PFSK-1 (cell line): ENCODE results near the gene STK16.

Experiments
- FOXP2 ChIP-seq: optimal IDR thresholded peaks from 2 replicates; pipeline ENCODE3; 2011; ENCODE audit warnings: borderline replicate concordance, control low read depth, inconsistent platforms; ENCODE audit not compliant: insufficient read depth; ENCODE audit errors: extremely low read length, extremely low read depth
- POLR2AphosphoS5 ChIP-seq: IDR thresholded peaks from 2 replicates; pipeline ENCODE4 v1.6.1; 2012; ENCODE audit warnings: low read depth, mild to moderate bottlenecking, control low read depth, low read length, moderate library complexity
- REST ChIP-seq, 2 experiments: IDR thresholded peaks; 2 replicates each; pipeline versions ENCODE4 v1.6.1 to v1.8.0; 2011 to 2012; ENCODE audit warnings: low read depth in 2 of 2, low read length in 2 of 2, control low read depth in 1 of 2, inconsistent platforms in 1 of 2, mild to moderate bottlenecking in 1 of 2, moderate library complexity in 1 of 2; ENCODE audit not compliant: insufficient read depth in 1 of 2
- SIN3A ChIP-seq: IDR thresholded peaks from 2 replicates; pipeline ENCODE4 v1.6.1; 2012; ENCODE audit warnings: mild to moderate bottlenecking, low read length, moderate library complexity, borderline replicate concordance; ENCODE audit not compliant: insufficient read depth
- TAF1 ChIP-seq: IDR thresholded peaks from 2 replicates; pipeline ENCODE4 v1.6.1; 2012; ENCODE audit warnings: low read length, control low read depth, borderline replicate concordance; ENCODE audit not compliant: insufficient read depth

The STK16 gene

GRCh38 chr2:219282375-219282774, 37.1 kb downstream of the STK16 start:
- TF ChIP-seq REST (IDR thresholded peaks at IDR 0.05; ENCODE audit: insufficient read depth in 1 of 2, low read depth in 2 of 2, low read length in 2 of 2) (no peak), FOXP2 (no peak), TAF1 (no peak), POLR2AphosphoS5 (no peak), SIN3A (no peak)

GRCh38 chr2:219282943-219283581, 37.8 kb downstream of the STK16 start:
- no peak for TF ChIP-seq REST (IDR thresholded peaks at IDR 0.05; ENCODE audit: insufficient read depth in 1 of 2, low read depth in 2 of 2, low read length in 2 of 2)
- TF ChIP-seq FOXP2, result no peak
- TF ChIP-seq TAF1, result no peak
- TF ChIP-seq POLR2AphosphoS5, result no peak
- TF ChIP-seq SIN3A, result no peak

GRCh38 chr2:219284501-219285372, 39.5 kb downstream of the STK16 start:
- no peak for TF ChIP-seq FOXP2
- TF ChIP-seq REST (IDR thresholded peaks at IDR 0.05; ENCODE audit: insufficient read depth in 1 of 2, low read depth in 2 of 2, low read length in 2 of 2), result no peak
- no peak for TF ChIP-seq POLR2AphosphoS5
- no peak for TF ChIP-seq TAF1
- TF ChIP-seq SIN3A, result no peak

- TF ChIP-seq FOXP2, result no peak
- TF ChIP-seq REST (IDR thresholded peaks at IDR 0.05; ENCODE audit: insufficient read depth in 1 of 2, low read depth in 2 of 2, low read length in 2 of 2), result no peak
- no peak for TF ChIP-seq TAF1
- no peak for TF ChIP-seq SIN3A
- TF ChIP-seq POLR2AphosphoS5, result no peak
These were observed 40.1 kb downstream of the STK16 start for GRCh38 chr2:219285373-219285735.
